Psoas muscle (tissue), 8 donors: ENCODE measurements around the gene MRPL49. TPM values are rescaled to one million over a fixed set of nuclear protein-coding genes. Genes with fewer than 3 reads are reported as not detected.

ENCODE experiments used
- ATAC-seq, 4 donors: fragments of 200-7000 bp; cut with Tn5 transposase; one replicate each; pipeline ENCODE4 v1.9.1; 2020; ENCODE audit warnings: moderate library complexity in 3 of 4, mild to moderate bottlenecking in 2 of 4
- DNase-seq, 2 donors: peaks; one replicate each; pipeline ENCODE4 v3.0.0-alpha.2; 2020
- H3K27ac ChIP-seq: fragments of 200-600 bp; one replicate; pipeline ENCODE4 v1.8.0; 2022
- H3K27me3 ChIP-seq, 3 donors: fragments of 200-600 bp in 1 of 3; one replicate each; pipeline versions ENCODE4 v1.6.1 to v1.8.0; 2013 to 2022; ENCODE audit warnings: low read length in 2 of 3, mild to moderate bottlenecking in 2 of 3, moderate library complexity in 1 of 3; ENCODE audit not compliant: insufficient read depth in 3 of 3
- H3K36me3 ChIP-seq, 2 donors: fragments of 200-600 bp in 1 of 2; one replicate each; pipeline versions ENCODE4 v1.6.1 to v1.8.0; 2013 to 2022; ENCODE audit warnings: low read depth in 1 of 2, mild to moderate bottlenecking in 1 of 2, moderate library complexity in 1 of 2; ENCODE audit not compliant: insufficient read depth in 1 of 2
- H3K4me1 ChIP-seq: fragments of 200-600 bp; one replicate; pipeline ENCODE4 v1.8.0; 2022
- H3K4me3 ChIP-seq: fragments of 200-600 bp; one replicate; pipeline ENCODE4 v1.8.0; 2022; ENCODE audit warnings: mild to moderate bottlenecking
- H3K9me3 ChIP-seq: fragments of 200-600 bp; one replicate; pipeline ENCODE4 v1.8.0; 2022
- CTCF ChIP-seq: fragments of 200-600 bp; IDR thresholded peaks from one replicate; pipeline ENCODE4 v1.8.0; 2022; ENCODE audit warnings: antibody characterized with exemption
- WGBS, 3 donors: extraction: QIAGEN DNeasy Blood & Tissue Kit; methylation state at CpG; one replicate each; pipeline versions ENCODE4 v1.1.6 to v1.1.7; 2013; 5-methylcytosine and 5-hydroxymethylcytosine counted together
- intact Hi-C, 2 donors: fragments of 100-400 bp; cut with DNase I; formaldehyde crosslinking; loops; one replicate each; pipeline versions ENCODE4 v1.11.0 to v1.14.2; 2022
- polyA plus RNA-seq, 3 donors: library from polyadenylated mRNA; stranded (reverse); fragments of 200-250 nt; gene quantifications; one replicate each; pipeline ENCODE4 v1.2.3, GENCODE V29; 2013
- total RNA-seq, 4 donors: library from RNA; stranded (reverse); fragmentation: NEBNext Ultra II Directional in 2 of 4; extraction: Animal tissue kit (Norgen Biotek cat#: 25700) in 2 of 4; gene quantifications; one replicate each; pipeline versions ENCODE4 v1.2.1 to v1.2.4, GENCODE V29; 2021 to 2023
- donor health status: healthy with polysubstance abuse.
- donor health status: DM: no; HTN: no; CAD: no; lungs with moderate emphysema.
- donor health status: Bipolar disorder and iron deficiency.
- donor health status: healthy.
- donor health status: DM: yes; HTN: yes; CAD: no.
- donor health status: DM: no; HTN: no; CAD: no.
- donor health status: DM: no; HTN: no; CAD: no.
- donor health status: DM: yes; HTN: yes; CAD: no.

The MRPL49 gene
- total and polyA plus RNA-seq, 7 donors = 29.0 to 54.1 (median 32.9) TPM

GRCh38 chr11:65129649-65130441, 7.7 kb downstream of the MRPL49 start:
- WGBS, 3 donors = 71 to 80% (median 78%) methylated on average over 13 of the region's 13 CpGs

GRCh38 chr11:65130631-65131416, 8.7 kb downstream of the MRPL49 start:
- WGBS, 3 donors = 68 to 79% (median 68%) methylated on average over 19 of the region's 19 CpGs
- no peak overlapping the region for H3K4me3 ChIP-seq
- DNase-seq (no peak), ATAC-seq (no peak)
- H3K9me3 ChIP-seq = no peaks in the 10 kb centered on the region
- H3K4me1 ChIP-seq = peaks cover 26% of the 10 kb centered on the region
- no peak overlapping the region for H3K27ac ChIP-seq
- intact Hi-C loops = no loop called here
- TF ChIP-seq CTCF = no peak
- H3K36me3 ChIP-seq = peaks cover 3 to 74% of the 10 kb centered on the region in 2 donors
- H3K27me3 ChIP-seq = no peaks in the 10 kb centered on the region

More at GRCh38 chr11:65129649-65130441, 7.7 kb downstream of the MRPL49 start:
- ATAC-seq (no peak), DNase-seq (no peak)
- Histone ChIP-seq H3K4me1 (peaks cover 20% of the 10 kb centered on the region), H3K4me3 (no peak overlapping the region), H3K9me3 (no peaks in the 10 kb centered on the region), H3K27me3 (no peaks in the 10 kb centered on the region), H3K36me3 (peaks cover 3 to 84% of the 10 kb centered on the region in 2 donors), H3K27ac (no peak overlapping the region)
- TF ChIP-seq CTCF = no peak
- intact Hi-C loops = no loop called here

GRCh38 chr11:65131417-65131776, 9.3 kb downstream of the MRPL49 start:
- Histone ChIP-seq H3K27me3 (no peaks in the 10 kb centered on the region), H3K4me3 (no peak overlapping the region), H3K27ac (no peak overlapping the region), H3K36me3 (peaks cover 3 to 68% of the 10 kb centered on the region in 2 donors), H3K9me3 (no peaks in the 10 kb centered on the region), H3K4me1 (peaks cover 30% of the 10 kb centered on the region)
- no peak for DNase-seq
- intact Hi-C loops = no loop called here
- TF ChIP-seq CTCF = no peak
- ATAC-seq = no peak
- WGBS, 3 donors = 71 to 86% (median 79%) methylated on average over 3 of the region's 3 CpGs

- no peaks in the 10 kb centered on the region for H3K9me3 ChIP-seq
- TF ChIP-seq CTCF = no peak
- no peak overlapping the region for H3K27ac ChIP-seq
- intact Hi-C loops = no loop called here
- peaks cover 3 to 64% of the 10 kb centered on the region in 2 donors for H3K36me3 ChIP-seq
- no peak overlapping the region for H3K4me3 ChIP-seq
- ATAC-seq = no peak
- peaks cover 30% of the 10 kb centered on the region for H3K4me1 ChIP-seq
- 57 to 77% (median 63%) methylated on average over 6 of the region's 6 CpGs for WGBS, 3 donors
- peak in 1 of 2 donors; percentile 44 for DNase-seq
- no peaks in the 10 kb centered on the region for H3K27me3 ChIP-seq
Observed at GRCh38 chr11:65131895-65132237, 9.7 kb downstream of the MRPL49 start.
